Measurements from ENCODE around the gene SLC8A1. TPM values are rescaled to one million over a fixed set of nuclear protein-coding genes. Genes with fewer than 3 reads are reported as not detected.

The SLC8A1 gene
- total RNA-seq, 1 experiment from 2014 or later: 1.7 TPM

DNA sequence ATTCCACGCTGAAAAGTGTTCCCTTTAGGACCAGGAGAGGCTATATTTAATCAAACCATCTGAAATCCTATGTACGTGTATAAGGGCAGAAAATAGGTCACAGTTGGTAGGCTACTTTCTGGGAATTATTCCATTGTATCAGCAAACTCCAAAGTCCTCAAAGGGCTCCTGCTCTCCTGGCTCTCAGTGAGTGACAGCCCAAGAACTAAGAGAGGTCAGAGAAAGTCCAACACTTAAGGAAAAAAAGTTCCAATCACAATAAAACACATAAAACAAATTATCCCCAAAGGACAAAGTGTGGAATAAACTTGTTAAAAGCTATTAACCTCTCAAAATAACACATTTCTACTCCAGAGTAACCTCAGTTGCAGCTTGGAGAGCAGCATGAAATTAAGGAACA is 183.3 kb downstream of the SLC8A1 start:
- no peaks in the 10 kb centered on the region for H3K79me2 ChIP-seq (ENCODE audit: insufficient read depth, low read length)
- no peak overlapping the region for H4K5ac ChIP-seq (ENCODE audit: insufficient read length, low read depth, low read length)
- no peak for DNase-seq
- H3K27me3 Mint-ChIP-seq (ENCODE audit: low read depth): no peaks in the 10 kb centered on the region
- no peaks in the 10 kb centered on the region for H3K9me3 Mint-ChIP-seq
- WGBS (ENCODE audit: extremely low coverage, insufficient read length, low lambda C conversion rate): no CpG with 5 or more reads among the region's 2 CpGs
- TF ChIP-seq CTCF (conservative IDR thresholded peaks at IDR 0.05): no peak
- no peak overlapping the region for H3K14ac ChIP-seq (ENCODE audit: insufficient read depth, low read length)
- no peaks in the 10 kb centered on the region for H3K9me3 ChIP-seq (ENCODE audit: control insufficient read depth, low read depth, low read length)
- no peaks in the 10 kb centered on the region for H3K23me2 ChIP-seq (ENCODE audit: insufficient read length, low read depth, low read length, poor library complexity, severe bottlenecking)
- no peaks in the 10 kb centered on the region for H3K4me1 ChIP-seq (ENCODE audit: insufficient read depth, low read length)
- H3K27ac ChIP-seq (ENCODE audit: insufficient read length, low read depth, low read length): no peak overlapping the region
- H3K27ac Mint-ChIP-seq: no peak overlapping the region
- no peak overlapping the region for H2BK12ac ChIP-seq (ENCODE audit: insufficient read length, low read depth, low read length)
- H2BK120ac ChIP-seq (ENCODE audit: low read depth, low read length, poor library complexity, severe bottlenecking): no peak overlapping the region
- no peaks in the 10 kb centered on the region for H3K36me3 Mint-ChIP-seq (ENCODE audit: insufficient read depth in 1 of 3, low read depth in 3 of 3)
- H3K79me1 ChIP-seq (ENCODE audit: insufficient read depth, low read depth, low read length, poor library complexity, severe bottlenecking): no peaks in the 10 kb centered on the region
- H3T11ph ChIP-seq (ENCODE audit: low read length): no peak overlapping the region
- H2BK5ac ChIP-seq (ENCODE audit: insufficient read length, low read length): no peak overlapping the region
- H3K56ac ChIP-seq (ENCODE audit: insufficient read length, low read depth, low read length): no peak overlapping the region
- no peak overlapping the region for H4K91ac ChIP-seq (ENCODE audit: insufficient read length, low read depth, low read length)
- H3K18ac ChIP-seq (ENCODE audit: insufficient read length, low read depth, low read length): no peak overlapping the region
- no peak overlapping the region for H2BK20ac ChIP-seq (ENCODE audit: low read depth, low read length, poor library complexity, severe bottlenecking)
- no peak overlapping the region for H3K4me2 ChIP-seq (ENCODE audit: insufficient read depth, insufficient read length, low read length)
- H3K9ac ChIP-seq (ENCODE audit: extremely low read depth, insufficient read length, low read length): no peak overlapping the region
- no peak overlapping the region for H3K23ac ChIP-seq (ENCODE audit: insufficient read length, low read depth, low read length)
- H3K4ac ChIP-seq (ENCODE audit: low read depth, low read length): no peak overlapping the region
- no peaks in the 10 kb centered on the region for H4K20me1 ChIP-seq (ENCODE audit: control insufficient read depth, insufficient read depth, insufficient read length)
- H3K4me1 Mint-ChIP-seq: peaks cover 7 to 10% of the 10 kb centered on the region in 2 experiments
- H2AK5ac ChIP-seq (ENCODE audit: insufficient read length, low read length): no peak overlapping the region
- no peaks in the 10 kb centered on the region for H3K27me3 ChIP-seq (ENCODE audit: insufficient read depth, low read length)
- no peak overlapping the region for H2AFZ ChIP-seq (ENCODE audit: low read length)
- no peak overlapping the region for H3K4me3 Mint-ChIP-seq
- H2BK15ac ChIP-seq (ENCODE audit: low read depth, low read length): no peak overlapping the region
- H4K8ac ChIP-seq (replicated peaks; ENCODE audit: insufficient read length, low read depth, low read length): no peak overlapping the region

All from H9 (cell line).